C4-2B (cell line): ENCODE measurements around the gene ARL14EPL.

Experiments
- CTCF ChIP-seq: fragments of 450-650 bp; conservative IDR thresholded peaks from 2 replicates; pipeline ENCODE4 v1.5.1; 2017; ENCODE audit warnings: mild to moderate bottlenecking
- ZFX ChIP-seq: fragments of 450-650 bp; IDR thresholded peaks from 2 replicates; pipeline ENCODE4 v1.6.1; 2017

DNA sequence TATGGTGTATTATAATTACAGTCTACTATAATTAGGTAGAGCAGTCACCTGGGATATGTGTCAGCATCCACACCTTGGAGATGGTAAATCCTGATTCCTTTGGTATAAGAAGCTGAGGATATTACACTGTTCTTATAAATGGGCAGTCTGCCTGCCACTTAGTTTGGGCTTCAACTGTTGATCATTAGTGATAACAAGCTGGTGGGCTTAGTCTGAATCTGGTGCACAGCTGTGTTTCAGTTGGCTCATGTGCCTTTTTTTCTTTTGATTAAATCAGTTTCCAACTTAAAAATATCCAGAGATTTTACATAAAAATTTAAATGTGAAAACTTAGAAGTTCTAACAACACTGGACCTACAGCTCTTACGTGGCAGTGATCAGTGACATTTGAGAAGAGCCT is 48.8 kb upstream of the ARL14EPL start:
- TF ChIP-seq CTCF (no peak), ZFX (no peak)
